Stimulated activated CD4-positive, alpha-beta T cell treated with anti-CD3 and anti-CD28 coated beads, Interleukin-1b, Interleukin-23, amount 100 ng/mL, for 24 hours (primary cell): ENCODE results near the gene ADIRF.
"Not testable (repeated sequence)": the region's sequence is repeated elsewhere in the genome, so short reads cannot be mapped to it uniquely, and the experiment has no call there.

Experiments
- DNase-seq, 4 experiments: peaks; one replicate each; pipeline ENCODE4 v3.0.0-alpha.2; 2020; ENCODE audit warnings: low read depth in 4 of 4, low spot score in 1 of 4

ADIRF gene

GRCh38 chr10:87020056-87020455 lies 51.8 kb downstream of the ADIRF start, which contains the start of gene FAM25A:
Gene FAM25A, plus strand, starts transcription at chr10:87020294. Its CDS starts 31 bp downstream, at chr10:87020325.
- not testable (repeated sequence) for DNase-seq
